ENCODE results near the gene RPS24. TPM values are rescaled to one million over a fixed set of nuclear protein-coding genes. Genes with fewer than 3 reads are reported as not detected.

The RPS24 gene
- total RNA-seq, 1 experiment from 2014 or later, result 9,576 TPM

DNA sequence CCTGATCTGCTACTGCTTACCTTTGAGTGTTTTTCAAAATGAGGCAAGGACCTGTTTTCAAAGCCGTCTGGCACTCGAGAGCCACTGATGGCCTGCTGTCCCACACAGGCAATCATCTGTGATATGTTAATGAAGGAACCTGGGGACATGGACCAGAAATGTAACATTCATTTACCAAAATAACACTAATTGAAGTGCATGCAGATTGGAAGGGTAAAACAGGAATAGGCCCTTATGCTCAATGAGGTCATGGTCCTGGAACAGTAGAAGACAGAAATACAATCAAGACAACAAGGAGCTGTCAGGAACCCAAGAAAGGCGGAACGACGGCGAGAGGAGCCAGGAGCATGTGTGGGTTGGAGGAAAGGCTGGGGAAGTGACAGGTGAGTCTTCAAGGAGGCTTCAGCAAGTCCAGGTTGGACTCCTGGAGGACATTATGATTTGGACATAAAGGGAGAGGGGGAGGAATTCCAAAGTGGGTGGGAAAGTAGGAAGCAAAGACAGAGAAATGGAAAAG lies 32.6 kb upstream of the RPS24 start:
- no peak for DNase-seq

DNA sequence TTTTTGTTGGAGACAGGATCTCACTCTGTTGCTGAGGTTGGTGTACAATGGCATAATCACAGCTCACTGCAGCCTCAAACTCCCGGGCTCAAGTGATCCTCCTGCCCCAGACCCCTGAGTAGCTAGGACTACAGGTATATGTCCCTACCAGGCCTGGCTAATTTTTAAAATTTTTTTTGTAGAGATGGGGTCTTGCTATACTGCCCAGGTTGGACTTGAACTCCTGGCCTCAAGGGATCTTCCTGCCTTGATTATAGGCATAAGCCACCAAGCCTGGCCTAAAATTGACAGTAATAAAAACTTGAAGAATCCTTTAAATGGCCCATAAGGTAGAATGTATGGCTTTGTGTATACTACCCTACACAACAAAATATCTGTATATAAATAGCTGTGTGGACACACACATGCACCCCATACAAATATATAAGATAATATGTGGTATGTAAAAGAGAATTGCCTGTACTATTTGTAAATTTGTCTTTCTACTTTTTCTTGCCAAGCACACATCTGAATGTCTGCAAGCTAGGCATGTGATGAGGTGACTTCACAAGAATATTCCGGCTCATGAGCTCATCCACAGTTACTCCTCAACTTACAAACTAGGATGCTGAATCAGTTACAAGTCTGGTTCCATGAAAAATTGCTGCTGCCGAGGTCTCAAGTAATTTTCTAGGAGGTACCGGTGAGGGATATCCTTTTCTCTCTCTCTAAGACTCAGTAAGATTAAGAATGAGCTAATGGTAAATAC lies 30.9 kb upstream of the RPS24 start:
- BruUV-seq (replicated peaks), result no TSS peak
- H3K4me1 ChIP-seq (ENCODE audit: insufficient read depth, low read length), result peaks cover 10% of the 10 kb centered on the region
- ATAC-seq (no peak), DNase-seq (no peak)
- H3K27me3 ChIP-seq (ENCODE audit: low read length), result no peaks in the 10 kb centered on the region
- no peak overlapping the region for H3K4me2 ChIP-seq (ENCODE audit: low read length)
- no peak overlapping the region for H3K4me3 ChIP-seq (ENCODE audit: low read length)
- no peak overlapping the region for H3K27ac ChIP-seq (ENCODE audit: low read length)
- H2AFZ ChIP-seq (ENCODE audit: low read length), result no peak overlapping the region
- H3K9me2 ChIP-seq (replicated peaks; ENCODE audit: low read length), result no peaks in the 10 kb centered on the region
- peaks cover 78% of the 10 kb centered on the region for H3K36me3 ChIP-seq (ENCODE audit: low read depth, low read length)
- ChIA-PET POLR2A (ENCODE audit: unreplicated experiment) (no interaction called here), CTCF (interaction anchor here (0.6 kb wide), 1 partner anchor 1149 kb away, joined by 3 read pairs; no protein-coding TSS in a partner anchor)
- H3K79me2 ChIP-seq (ENCODE audit: low read length), result no peaks in the 10 kb centered on the region
- no peaks in the 10 kb centered on the region for H3F3A ChIP-seq (ENCODE audit: low read length, unreplicated experiment)
- no peak overlapping the region for H3K9ac ChIP-seq (ENCODE audit: low read length)
- H3K9me3 ChIP-seq (ENCODE audit: low read length), result no peaks in the 10 kb centered on the region
- 0 out of 2 replicates have a peak, but pooled peaks cover 4% of the 10 kb centered on the region for H4K20me1 ChIP-seq (ENCODE audit: low read length)
- TF ChIP-seq EZH2phosphoT487 (IDR thresholded peaks at IDR 0.05; ENCODE audit: borderline replicate concordance, low read length), result no peak
- TF ChIP-seq CTCF (conservative IDR thresholded peaks at IDR 0.05; ENCODE audit: low read depth, low read length), result no peak
- TF ChIP-seq EZH2 (IDR thresholded peaks at IDR 0.05; ENCODE audit: low read length, unreplicated experiment), result no peak
- intact Hi-C loops (cut with micrococcal nuclease), result no loop called here

More for the DNA sequence above, 32.6 kb upstream of the RPS24 start:
- intact Hi-C loops (cut with micrococcal nuclease), result no loop called here
- Histone ChIP-seq H3K9me3 (ENCODE audit: low read length) (no peaks in the 10 kb centered on the region), H3K4me1 (ENCODE audit: insufficient read depth, low read length) (no peaks in the 10 kb centered on the region), H3K9ac (ENCODE audit: low read length) (no peak overlapping the region), H3F3A (ENCODE audit: low read length, unreplicated experiment) (no peaks in the 10 kb centered on the region), H3K9me2 (replicated peaks; ENCODE audit: low read length) (no peaks in the 10 kb centered on the region), H3K36me3 (ENCODE audit: low read depth, low read length) (peaks cover 63% of the 10 kb centered on the region), H3K79me2 (ENCODE audit: low read length) (no peaks in the 10 kb centered on the region), H3K27me3 (ENCODE audit: low read length) (no peaks in the 10 kb centered on the region), H2AFZ (ENCODE audit: low read length) (no peak overlapping the region), H3K4me3 (ENCODE audit: low read length) (no peak overlapping the region), H3K27ac (ENCODE audit: low read length) (no peak overlapping the region), H4K20me1 (ENCODE audit: low read length) (no peaks in the 10 kb centered on the region), H3K4me2 (ENCODE audit: low read length) (no peak overlapping the region)
- no TSS peak for BruUV-seq (replicated peaks)
- CTCF ChIA-PET, result no interaction called here
- no peak for TF ChIP-seq EZH2phosphoT487 (IDR thresholded peaks at IDR 0.05; ENCODE audit: borderline replicate concordance, low read length)
- TF ChIP-seq EZH2 (IDR thresholded peaks at IDR 0.05; ENCODE audit: low read length, unreplicated experiment), result no peak
- TF ChIP-seq CTCF (conservative IDR thresholded peaks at IDR 0.05; ENCODE audit: low read depth, low read length), result no peak
- ATAC-seq, result no peak
- POLR2A ChIA-PET (ENCODE audit: unreplicated experiment), result no interaction called here

All from PC-3 (cell line).